HG02798 (cell line): ENCODE measurements around the gene UBE2J2.

Source experiments
- ATAC-seq: cut with Tn5 transposase; IDR thresholded peaks from one replicate; pipeline ENCODE4 v1.9.1; 2021; ENCODE audit warnings: mild to moderate bottlenecking; ENCODE audit not compliant: unreplicated experiment, poor library complexity

The UBE2J2 gene

GRCh38 chr1:1296070-1297061 lies 22.7 kb upstream of the UBE2J2 start:
- ATAC-seq: no peak

- ATAC-seq: no peak
Observed at GRCh38 chr1:1295154-1295923, 21.7 kb upstream of the UBE2J2 start.

- no peak for ATAC-seq
Observed at GRCh38 chr1:1294250-1294890, 20.7 kb upstream of the UBE2J2 start.

GRCh38 chr1:1293263-1294249 lies 19.9 kb upstream of the UBE2J2 start:
- ATAC-seq: no peak

GRCh38 chr1:1292851-1293250 lies 19.2 kb upstream of the UBE2J2 start:
- ATAC-seq: no peak

- no peak for ATAC-seq
Observed at GRCh38 chr1:1292442-1292779, 18.8 kb upstream of the UBE2J2 start.

- ATAC-seq: no peak
Observed at GRCh38 chr1:1291548-1292441, 18.1 kb upstream of the UBE2J2 start.

GRCh38 chr1:1291023-1291528 lies 17.4 kb upstream of the UBE2J2 start:
- no peak for ATAC-seq

- no peak for ATAC-seq
Observed at GRCh38 chr1:1290238-1290731, 16.6 kb upstream of the UBE2J2 start.

GRCh38 chr1:1287288-1288110 lies 13.8 kb upstream of the UBE2J2 start:
- ATAC-seq: no peak

- ATAC-seq: no peak
Observed at GRCh38 chr1:1286313-1287261, 12.9 kb upstream of the UBE2J2 start.

GRCh38 chr1:1285611-1286311 lies 12.1 kb upstream of the UBE2J2 start:
- ATAC-seq: no peak

- no peak for ATAC-seq
Observed at GRCh38 chr1:1285102-1285571, 11.5 kb upstream of the UBE2J2 start.

GRCh38 chr1:1284221-1285101 lies 10.8 kb upstream of the UBE2J2 start:
- ATAC-seq: no peak

- ATAC-seq: no peak
Observed at GRCh38 chr1:1283821-1284220, 10.2 kb upstream of the UBE2J2 start.
